Measurements from ENCODE around the gene ATP6V0A1.
A peak's percentile ranks its signal among the peaks of the same experiment; 100 is the strongest.
"Not testable (repeated sequence)": the region's sequence is repeated elsewhere in the genome, so short reads cannot be mapped to it uniquely, and the experiment has no call there.

Gene ATP6V0A1

GRCh38 chr17:42438600-42439567 lies 19.8 kb upstream of the ATP6V0A1 start:
- FAIRE-seq = peak; percentile 65

DNA sequence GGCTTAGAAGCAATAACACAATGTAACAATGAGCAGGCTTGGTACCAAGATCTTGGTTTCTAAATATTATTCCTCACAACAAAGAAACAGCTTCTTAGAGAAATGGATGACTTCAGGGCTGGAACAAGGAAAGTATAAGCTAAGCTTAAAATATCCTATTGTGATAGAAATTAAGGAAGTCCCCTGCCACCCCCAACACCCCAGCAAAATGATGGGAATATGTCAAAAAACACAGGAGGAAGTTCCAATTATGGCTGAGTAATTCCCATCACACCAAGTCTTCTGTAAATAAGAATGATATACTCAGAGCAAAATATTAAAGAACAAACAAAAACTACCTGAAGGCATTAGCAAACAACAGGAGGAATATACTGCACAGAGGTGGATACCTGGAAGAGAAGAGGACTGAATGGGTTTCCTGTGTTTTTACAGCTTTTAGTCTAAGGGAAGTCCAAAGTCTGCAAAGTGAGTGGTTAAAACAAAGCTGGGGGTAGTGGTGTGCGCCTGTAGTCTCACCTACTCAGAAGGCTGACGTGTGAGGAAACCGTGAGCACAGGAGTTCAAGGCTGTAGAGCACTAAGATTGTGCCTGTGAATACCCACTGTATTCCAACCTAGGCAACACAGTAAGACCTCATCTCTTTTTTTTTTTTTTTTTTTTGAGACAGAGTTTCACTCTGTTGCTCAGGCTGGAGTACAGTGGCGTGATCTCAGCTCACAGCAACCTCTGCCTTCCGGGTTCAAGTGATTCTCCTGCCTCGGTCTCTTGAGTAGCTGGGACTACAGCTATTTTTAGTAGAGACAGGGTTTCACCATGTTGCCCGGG lies 17.1 kb upstream of the ATP6V0A1 start:
- FAIRE-seq = no peak

GRCh38 chr17:42442196-42442565 lies 16.5 kb upstream of the ATP6V0A1 start:
- peak; percentile 52 for FAIRE-seq

- not testable (repeated sequence) for FAIRE-seq
Observed at GRCh38 chr17:42449176-42449575, 9.5 kb upstream of the ATP6V0A1 start.

GRCh38 chr17:42449838-42450237 lies 8.8 kb upstream of the ATP6V0A1 start:
- not testable (repeated sequence) for FAIRE-seq

DNA sequence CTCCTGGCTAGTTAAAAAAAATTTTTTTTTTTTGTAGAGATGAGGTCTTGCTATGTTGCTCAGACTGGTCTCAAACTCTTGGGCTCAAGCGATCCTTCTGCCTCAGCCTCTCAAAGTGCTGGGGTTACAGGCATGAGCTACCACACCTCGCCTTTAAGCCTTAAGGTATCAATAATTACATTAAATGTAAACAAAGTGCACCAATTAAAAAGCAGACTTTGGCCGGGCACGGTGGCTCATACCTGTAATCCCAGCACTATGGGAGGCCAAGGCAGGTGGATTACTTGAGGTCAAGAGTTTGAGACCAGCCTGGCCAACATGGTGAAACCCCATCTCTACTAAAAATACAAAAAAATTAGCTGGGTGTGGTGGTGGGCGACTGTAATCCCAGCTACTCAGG lies 7.4 kb upstream of the ATP6V0A1 start:
- not testable (repeated sequence) for FAIRE-seq

DNA sequence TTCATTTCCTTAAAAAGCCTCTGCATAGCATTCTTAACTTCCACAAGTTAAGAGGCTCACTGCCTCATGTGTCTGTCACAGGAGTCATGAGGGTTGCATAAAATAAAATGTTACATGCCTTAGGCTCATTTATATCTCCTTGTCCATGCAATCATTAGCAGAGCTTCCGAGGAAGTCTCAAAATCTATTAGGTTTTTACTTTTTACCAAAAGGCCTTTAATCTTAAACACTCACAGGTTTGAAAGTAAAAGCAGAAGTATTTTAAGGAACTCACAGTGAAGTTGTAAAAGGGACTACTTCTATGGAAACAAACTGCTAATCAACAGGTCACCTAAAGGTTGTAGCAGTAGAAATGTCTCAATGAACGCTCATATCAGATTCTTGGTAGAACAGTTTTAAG lies 5.2 kb upstream of the ATP6V0A1 start:
- peak; percentile 3 for FAIRE-seq

GRCh38 chr17:42454987-42455386 lies 3.7 kb upstream of the ATP6V0A1 start:
- FAIRE-seq = not testable (repeated sequence)

GRCh38 chr17:42456223-42457106 lies 2.2 kb upstream of the ATP6V0A1 start:
- peak; percentile 11 for FAIRE-seq

- peak; percentile 86 for FAIRE-seq
Observed at GRCh38 chr17:42457107-42457792, 1.4 kb upstream of the ATP6V0A1 start.

DNA sequence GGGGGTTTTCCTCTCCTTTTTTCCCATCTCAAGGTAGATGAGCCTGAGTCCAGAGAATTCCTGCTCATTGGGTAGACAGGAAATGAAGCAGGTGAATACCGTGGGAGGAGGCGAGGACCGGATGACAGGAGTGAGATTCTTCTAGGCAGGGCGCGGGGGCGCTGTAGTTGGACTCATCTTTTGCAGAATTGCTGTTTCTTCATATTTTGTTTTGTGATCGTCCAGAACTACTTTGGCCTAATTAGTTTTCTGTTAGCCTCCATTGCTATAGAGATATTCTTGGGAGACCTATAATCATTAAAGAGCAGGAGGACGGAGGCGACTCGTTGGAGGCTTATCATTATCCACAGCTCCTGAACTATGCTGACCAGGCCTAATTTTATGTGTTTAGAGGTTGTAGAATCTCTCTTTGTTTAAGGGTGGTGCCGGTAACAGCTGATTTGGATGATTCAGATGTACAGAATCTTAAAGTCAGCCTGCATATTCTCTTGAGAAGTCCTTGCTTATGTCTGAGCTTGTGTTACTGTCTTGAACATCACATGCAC lies 650 bp downstream of the ATP6V0A1 start:
- no peak for FAIRE-seq

GRCh38 chr17:42459801-42460281 lies 1.2 kb downstream of the ATP6V0A1 start:
- FAIRE-seq = no peak

- FAIRE-seq = no peak
Observed at GRCh38 chr17:42460371-42460770, 1.7 kb downstream of the ATP6V0A1 start.

GRCh38 chr17:42463976-42464400 lies 5.3 kb downstream of the ATP6V0A1 start:
- no peak for FAIRE-seq

DNA sequence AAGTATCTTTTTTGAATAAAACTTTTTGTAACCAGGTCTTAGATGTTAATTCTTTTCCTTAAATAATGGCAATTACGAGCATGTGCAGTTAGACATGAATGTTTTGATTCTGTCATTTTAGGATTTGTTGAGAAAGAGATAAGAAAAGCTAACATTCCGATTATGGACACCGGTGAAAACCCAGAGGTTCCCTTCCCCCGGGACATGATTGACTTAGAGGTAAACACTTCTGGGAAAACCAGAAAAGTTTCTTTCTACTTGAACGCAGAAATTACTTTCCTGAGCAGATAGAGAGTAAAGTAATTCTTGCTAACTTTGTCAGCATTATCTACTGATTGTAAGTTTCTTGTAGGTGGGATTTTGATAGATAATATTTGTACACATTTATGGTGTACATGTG lies 9.2 kb downstream of the ATP6V0A1 start:
- FAIRE-seq = no peak

GRCh38 chr17:42472709-42473521 lies 14.2 kb downstream of the ATP6V0A1 start:
- peak; percentile 100 for FAIRE-seq

DNA sequence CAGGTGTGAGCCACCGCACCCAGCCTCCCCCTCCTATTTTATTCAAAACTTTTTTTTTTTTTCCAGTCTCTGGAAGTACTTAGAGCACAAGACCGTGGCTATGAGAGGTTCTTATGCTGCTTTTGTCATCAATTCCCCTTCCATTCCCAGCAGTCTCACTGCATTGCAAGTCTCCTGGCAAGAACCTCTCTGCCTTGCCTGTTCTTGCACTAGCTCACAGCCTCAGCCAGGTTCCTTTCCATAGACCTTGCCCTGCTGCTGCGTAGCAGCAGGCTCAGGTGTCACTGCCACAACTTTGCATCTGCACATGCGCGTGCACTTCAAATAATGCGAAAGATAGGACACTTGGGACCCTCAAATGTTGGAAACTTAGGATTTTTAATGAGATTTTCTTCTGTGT lies 15.6 kb downstream of the ATP6V0A1 start:
- FAIRE-seq = no peak

GRCh38 chr17:42475121-42475520 lies 16.4 kb downstream of the ATP6V0A1 start:
- FAIRE-seq = no peak

DNA sequence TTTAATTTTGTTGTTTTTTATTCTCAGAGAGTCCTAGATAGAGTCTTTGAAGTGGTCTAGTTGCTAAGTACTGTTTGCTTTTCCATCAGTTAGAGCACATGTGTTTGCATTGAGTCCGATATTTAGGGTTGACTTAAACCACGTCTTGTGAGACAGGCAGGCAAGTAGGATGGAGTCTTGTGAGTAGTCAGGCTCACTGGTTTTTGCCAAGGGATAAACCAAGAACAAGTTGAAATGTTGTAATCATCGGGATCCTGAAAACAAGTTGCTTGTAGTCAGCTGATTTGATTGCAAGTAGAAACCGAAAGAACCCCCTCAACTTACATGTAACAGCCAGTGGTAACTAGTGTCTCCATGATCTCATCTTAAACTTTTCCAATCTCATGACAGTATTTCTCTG lies 17.2 kb downstream of the ATP6V0A1 start:
- no peak for FAIRE-seq

DNA sequence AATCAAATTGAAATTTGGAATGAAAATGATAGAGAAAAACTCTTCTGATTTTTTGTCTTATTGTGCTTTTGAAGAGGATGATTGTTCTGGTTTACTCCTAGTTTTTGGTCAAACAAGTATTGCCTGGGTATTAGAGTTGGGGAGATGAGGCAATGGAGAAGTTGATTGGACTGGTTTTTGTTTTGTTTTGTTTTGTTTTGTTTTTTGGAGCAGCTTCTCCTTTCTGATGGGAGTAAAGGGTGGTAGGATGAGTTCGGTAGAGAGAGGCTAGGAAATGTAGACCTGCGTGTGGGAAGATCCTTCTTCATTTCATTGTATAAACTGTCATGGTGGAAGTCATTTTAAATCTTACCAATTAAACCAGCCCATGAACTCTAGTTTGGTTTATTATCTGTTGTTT lies 17.7 kb downstream of the ATP6V0A1 start:
- no peak for FAIRE-seq

- FAIRE-seq = no peak
Observed at GRCh38 chr17:42477173-42477572, 18.5 kb downstream of the ATP6V0A1 start.

All from G401.6 (cell line).